22Rv1 (cell line): ENCODE results near the gene CMSS1.

ENCODE experiments used
- CTCF ChIP-seq: fragments of 450-650 bp; IDR thresholded peaks from 2 replicates; pipeline ENCODE4 v1.5.1; 2017; ENCODE audit warnings: mild to moderate bottlenecking
- ZFX ChIP-seq: fragments of 450-650 bp; IDR thresholded peaks from 2 replicates; pipeline ENCODE4 v1.6.1; 2017; ENCODE audit warnings: antibody characterized with exemption, borderline replicate concordance

GRCh38 chr3:100081311-100081710, 263.6 kb downstream of the CMSS1 start:
- TF ChIP-seq CTCF (no peak), ZFX (no peak)
